ENCODE measurements around the gene CETN1.

CETN1 gene

GRCh38 chr18:595068-595467, 14.9 kb downstream of the CETN1 start:
- no peak for DNase-seq (ENCODE audit: low read depth)
- no peak for TF ChIP-seq CTCF (IDR thresholded peaks at IDR 0.05; ENCODE audit: insufficient read depth, low read depth, low read length, missing control alignments)
- no peak overlapping the region for H3K4me3 ChIP-seq (ENCODE audit: low read depth, low read length)

DNA sequence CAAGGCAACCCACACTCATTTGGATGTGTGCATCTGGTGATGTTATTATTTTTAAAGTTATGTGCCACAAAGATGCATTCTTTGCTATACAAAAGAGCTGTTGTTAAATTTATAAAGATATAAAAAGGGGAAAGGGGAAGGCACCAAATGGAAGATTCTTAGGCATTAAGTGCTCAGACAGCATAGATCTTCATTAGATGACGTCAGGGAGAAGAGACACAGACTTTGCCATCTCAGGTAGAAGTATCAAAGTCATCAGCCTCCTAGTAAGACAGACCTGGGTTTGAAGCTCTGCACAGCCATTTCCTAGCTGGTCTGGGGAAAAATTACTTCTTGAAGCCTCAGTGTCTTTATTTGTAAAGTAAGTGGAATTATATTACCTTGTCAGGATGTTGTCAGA, 15.4 kb downstream of the CETN1 start:
- H3K4me3 ChIP-seq (ENCODE audit: low read depth, low read length), result no peak overlapping the region
- no peak for DNase-seq (ENCODE audit: low read depth)
- TF ChIP-seq CTCF (IDR thresholded peaks at IDR 0.05; ENCODE audit: insufficient read depth, low read depth, low read length, missing control alignments), result no peak

- no peak for TF ChIP-seq CTCF (IDR thresholded peaks at IDR 0.05; ENCODE audit: insufficient read depth, low read depth, low read length, missing control alignments)
- peak; percentile 81 for DNase-seq (ENCODE audit: low read depth)
- H3K4me3 ChIP-seq (ENCODE audit: low read depth, low read length), result no peak overlapping the region
These were observed 16.2 kb downstream of the CETN1 start for GRCh38 chr18:596288-596881.

- TF ChIP-seq CTCF (IDR thresholded peaks at IDR 0.05; ENCODE audit: insufficient read depth, low read depth, low read length, missing control alignments), result no peak
- DNase-seq (ENCODE audit: low read depth), result no peak
- no peak overlapping the region for H3K4me3 ChIP-seq (ENCODE audit: low read depth, low read length)
These were observed 18.0 kb downstream of the CETN1 start for GRCh38 chr18:598124-598589.

GRCh38 chr18:600107-600506, 19.9 kb downstream of the CETN1 start:
- no peak for TF ChIP-seq CTCF (IDR thresholded peaks at IDR 0.05; ENCODE audit: insufficient read depth, low read depth, low read length, missing control alignments)
- H3K4me3 ChIP-seq (ENCODE audit: low read depth, low read length), result no peak overlapping the region
- no peak for DNase-seq (ENCODE audit: low read depth)

- no peak for TF ChIP-seq CTCF (IDR thresholded peaks at IDR 0.05; ENCODE audit: insufficient read depth, low read depth, low read length, missing control alignments)
- no peak overlapping the region for H3K4me3 ChIP-seq (ENCODE audit: low read depth, low read length)
- DNase-seq (ENCODE audit: low read depth), result no peak
These were observed 24.6 kb downstream of the CETN1 start for GRCh38 chr18:604771-605170.

- no peak for DNase-seq (ENCODE audit: low read depth)
- H3K4me3 ChIP-seq (ENCODE audit: low read depth, low read length), result no peak overlapping the region
- no peak for TF ChIP-seq CTCF (IDR thresholded peaks at IDR 0.05; ENCODE audit: insufficient read depth, low read depth, low read length, missing control alignments)
These were observed 27.8 kb downstream of the CETN1 start for GRCh38 chr18:607930-608329.
